ENCODE measurements around the gene CDC42.

DNA sequence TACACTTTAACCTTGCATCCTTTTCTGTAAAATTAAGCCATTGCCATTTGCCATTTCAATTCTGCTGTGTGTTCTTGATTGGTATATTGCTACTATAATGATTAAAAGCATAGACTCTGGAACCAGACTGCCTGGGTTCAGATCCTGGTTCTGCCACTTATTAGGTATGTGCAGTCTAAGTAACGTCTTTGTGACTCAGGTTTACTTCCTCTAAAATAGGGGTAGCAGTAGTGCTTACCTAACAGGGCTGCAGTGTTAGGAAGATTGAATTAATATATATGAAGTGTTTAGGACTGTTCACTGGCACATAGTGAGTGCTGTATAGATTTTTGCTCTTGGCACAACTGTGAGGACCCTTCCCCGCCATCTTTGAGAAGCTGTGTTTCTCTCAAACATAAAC lies 4.4 kb downstream of the CDC42 start:
- TF ChIP-seq, protein P1, sequence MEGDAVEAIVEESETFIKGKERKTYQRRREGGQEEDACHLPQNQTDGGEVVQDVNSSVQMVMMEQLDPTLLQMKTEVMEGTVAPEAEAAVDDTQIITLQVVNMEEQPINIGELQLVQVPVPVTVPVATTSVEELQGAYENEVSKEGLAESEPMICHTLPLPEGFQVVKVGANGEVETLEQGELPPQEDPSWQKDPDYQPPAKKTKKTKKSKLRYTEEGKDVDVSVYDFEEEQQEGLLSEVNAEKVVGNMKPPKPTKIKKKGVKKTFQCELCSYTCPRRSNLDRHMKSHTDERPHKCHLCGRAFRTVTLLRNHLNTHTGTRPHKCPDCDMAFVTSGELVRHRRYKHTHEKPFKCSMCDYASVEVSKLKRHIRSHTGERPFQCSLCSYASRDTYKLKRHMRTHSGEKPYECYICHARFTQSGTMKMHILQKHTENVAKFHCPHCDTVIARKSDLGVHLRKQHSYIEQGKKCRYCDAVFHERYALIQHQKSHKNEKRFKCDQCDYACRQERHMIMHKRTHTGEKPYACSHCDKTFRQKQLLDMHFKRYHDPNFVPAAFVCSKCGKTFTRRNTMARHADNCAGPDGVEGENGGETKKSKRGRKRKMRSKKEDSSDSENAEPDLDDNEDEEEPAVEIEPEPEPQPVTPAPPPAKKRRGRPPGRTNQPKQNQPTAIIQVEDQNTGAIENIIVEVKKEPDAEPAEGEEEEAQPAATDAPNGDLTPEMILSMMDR (conservative IDR thresholded peaks at IDR 0.05; ENCODE audit: low read depth, low read length) = no peak
- no peak for TF ChIP-seq EZH2 (IDR thresholded peaks at IDR 0.05; ENCODE audit: borderline replicate concordance, low read depth, low read length, poor library complexity, severe bottlenecking)
